Putamen (tissue), 1 donor: ENCODE data around the gene ULK3.

Experiments
- DNase-seq: peaks from one replicate; pipeline ENCODE4 v3.0.0-alpha.2; 2016; ENCODE audit warnings: low spot score

ULK3 gene

DNA sequence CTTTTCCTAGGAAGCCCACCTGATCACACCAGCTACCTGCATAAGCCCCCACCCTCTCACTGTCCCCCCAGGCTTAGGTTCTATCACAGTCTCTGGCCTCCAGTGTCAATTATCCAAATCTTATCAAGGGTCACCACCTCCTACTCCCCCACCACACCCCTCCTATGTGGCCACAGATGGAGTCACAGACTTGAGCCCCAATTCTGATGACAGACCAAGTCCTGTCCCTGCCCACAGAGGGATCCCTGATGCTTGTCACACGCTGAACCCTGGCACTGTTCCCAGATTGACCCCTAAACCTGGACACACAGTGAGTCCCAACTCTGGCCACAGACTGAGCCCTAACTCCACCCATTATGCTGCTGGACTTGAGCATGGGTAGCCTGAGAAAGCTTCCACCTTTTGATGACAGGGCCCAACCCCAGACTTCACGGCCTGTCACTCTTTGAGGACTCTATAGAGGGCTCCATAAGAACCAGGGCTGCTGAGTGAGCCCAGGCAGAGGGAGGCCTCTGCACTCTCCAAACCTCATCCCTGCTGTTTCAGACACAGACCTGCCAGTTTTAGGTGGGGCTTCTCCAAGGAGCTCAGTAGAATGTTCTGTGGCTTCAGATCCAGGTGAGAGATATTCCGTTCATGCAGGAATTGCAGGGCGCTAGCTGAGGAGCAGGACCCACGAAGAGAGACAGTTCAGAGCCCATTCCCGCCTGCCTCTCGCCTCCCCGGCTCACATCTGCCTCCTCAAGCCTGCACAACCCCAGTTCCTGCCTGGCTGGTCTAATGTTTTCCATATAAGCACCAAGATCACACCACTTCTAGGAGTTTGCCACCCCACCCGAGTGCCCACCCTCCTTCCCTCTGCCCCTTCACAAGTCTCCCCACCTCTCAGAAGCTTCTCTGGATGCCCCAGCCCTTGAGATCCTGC is 1.8 kb downstream of the ULK3 start:
- DNase-seq, result no peak

DNA sequence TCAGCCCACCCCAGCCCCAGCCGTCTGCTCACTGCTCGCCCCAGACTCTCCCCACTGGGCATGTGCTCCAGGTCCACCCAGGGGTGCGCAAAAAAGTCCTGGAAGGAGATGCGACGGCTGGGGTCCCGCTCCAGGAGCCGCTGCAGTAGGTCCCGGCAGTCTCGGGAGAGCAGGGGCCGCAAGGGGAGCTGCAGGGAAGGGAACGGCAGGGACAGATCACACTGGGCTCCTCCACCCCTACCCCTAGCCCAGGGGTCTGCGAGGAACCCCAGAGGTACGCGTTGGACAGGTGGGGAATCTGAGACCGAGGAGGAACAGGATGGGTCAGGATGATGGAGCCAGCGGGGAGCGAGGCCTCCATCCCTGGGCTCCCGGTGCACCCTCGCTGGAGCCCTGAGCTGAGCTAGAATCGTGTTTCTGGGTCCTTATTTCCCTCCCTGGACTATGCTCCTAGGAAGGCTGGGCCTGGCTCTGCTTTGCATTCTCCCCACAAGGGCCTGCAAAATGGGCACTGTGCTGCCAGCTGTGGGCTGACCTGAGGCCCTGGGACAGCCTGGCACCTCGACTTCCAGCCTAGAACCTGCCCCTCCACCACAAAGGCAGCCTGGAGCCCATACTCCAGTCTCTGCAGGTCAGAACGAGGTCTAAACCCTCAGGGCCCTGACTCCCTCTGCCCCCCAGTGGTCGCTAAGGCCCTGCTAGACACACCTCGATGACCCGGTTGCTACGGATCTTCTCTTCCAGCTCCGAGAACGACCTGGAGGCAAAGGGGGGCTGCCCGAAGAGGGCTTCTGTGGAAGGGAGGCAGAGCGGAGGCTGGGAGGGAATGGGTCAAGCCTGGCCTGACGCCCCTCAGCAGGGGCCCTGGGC is 3.2 kb downstream of the ULK3 start:
- no peak for DNase-seq

DNA sequence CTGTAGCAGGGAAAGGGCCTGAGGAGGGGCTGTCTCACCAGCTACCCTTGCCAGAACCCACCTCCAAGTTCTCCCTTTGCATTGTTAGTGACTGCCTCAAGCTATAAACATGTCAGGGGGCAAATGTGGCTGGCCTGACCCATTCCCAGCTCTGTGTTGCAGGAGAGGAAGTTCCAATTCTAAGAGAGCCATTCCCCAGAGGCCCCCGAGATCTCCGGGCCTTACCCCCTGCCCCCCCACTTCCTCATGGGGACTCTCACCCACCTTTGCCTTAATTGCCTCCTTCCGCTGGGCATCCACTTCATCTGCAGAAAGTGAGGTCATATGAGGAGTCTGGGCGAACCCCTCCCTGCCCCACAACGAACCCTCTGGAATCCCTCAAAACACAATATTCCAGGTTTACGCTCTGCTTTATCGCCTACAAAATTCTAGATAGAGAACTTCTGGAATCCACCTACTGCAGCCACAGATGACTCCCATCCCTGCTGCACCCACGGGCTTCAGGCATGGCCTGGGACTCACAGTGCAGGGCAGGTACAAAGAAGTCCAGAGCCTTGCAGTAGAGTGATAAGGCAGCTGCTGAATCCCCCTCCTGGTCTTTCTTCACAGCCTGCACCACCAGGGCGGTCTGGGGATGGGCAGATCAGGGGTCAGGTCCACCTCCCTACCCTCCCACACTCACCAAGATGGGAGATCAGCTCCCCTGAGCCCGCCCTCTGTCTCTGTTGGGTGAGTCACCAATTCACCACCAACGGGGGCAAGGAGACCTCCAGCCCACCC is 4.0 kb downstream of the ULK3 start:
- no peak for DNase-seq

- DNase-seq, result no peak
These were observed 4.8 kb downstream of the ULK3 start for GRCh38 chr15:74838137-74838516.

DNA sequence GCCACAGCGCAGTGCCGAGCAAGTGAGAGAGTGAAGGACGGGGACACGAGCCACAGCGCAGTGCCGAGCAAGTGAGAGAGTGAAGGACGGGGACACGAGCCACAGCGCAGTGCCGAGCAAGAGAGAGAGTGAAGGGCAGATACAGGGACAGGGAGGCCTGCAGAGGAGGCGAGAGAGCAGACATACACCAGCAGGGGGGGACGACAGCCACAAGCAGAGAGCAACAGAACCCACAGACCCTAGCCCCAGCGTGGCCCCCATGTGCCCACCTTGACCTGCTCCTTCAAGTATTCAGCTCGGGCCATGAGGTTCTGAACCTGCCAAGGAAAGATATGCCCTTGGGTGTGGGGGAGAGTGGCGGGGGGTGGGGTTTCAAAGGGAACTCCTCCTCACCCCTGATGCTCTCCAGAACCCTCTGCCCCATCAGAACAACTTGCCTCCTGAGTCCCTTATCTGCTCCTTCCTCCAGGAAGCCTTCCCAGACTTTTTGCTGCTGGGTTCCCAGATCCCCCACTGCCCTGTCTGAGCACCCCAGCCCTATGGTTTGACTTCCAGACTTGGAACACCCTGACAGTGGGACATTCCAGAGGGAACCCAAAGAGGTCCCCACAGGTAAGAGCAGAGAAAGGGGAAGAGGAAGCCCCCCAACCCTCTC is 5.3 kb downstream of the ULK3 start:
- no peak for DNase-seq

GRCh38 chr15:74836846-74837245 is 6.1 kb downstream of the ULK3 start:
- DNase-seq, result no peak

- peak; percentile 38 for DNase-seq
These were observed 7.6 kb downstream of the ULK3 start for GRCh38 chr15:74835312-74835823.

DNA sequence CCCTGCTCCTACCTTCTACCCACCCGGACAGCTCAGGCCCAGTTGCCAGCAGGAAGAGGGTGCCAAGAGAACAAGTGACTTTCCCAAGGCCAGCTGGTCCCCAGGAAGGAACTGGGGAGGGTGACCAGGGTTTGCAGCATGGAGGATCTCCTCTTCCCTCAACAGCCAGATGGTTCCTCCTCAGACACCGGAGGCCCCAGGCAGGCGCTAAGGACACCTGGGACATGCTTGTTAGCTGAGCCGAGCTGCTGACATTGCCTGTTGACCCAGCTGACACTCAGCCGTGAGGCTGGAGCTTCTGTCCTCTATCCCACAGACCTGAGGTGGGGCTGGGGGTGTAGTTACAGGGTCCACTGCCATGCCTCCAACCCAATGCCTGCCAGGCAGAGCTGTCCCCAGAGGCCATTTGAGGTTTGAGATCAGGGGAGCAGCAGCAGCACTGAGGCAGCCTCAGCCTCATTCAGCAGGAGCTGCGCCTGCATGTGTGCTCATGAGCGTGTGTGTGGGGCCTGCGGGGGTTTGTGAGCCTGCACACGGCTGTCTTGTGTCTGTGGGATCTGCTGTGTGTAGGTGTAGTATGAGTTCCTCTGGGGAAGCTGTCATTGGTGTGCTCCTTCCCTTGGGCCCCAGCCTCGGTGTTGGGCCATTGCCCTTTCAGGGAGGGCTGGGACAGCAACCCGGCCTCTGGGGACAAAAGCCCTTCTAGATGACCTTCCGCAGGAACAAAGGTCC is 9.4 kb downstream of the ULK3 start:
- DNase-seq, result peak; percentile 76

DNA sequence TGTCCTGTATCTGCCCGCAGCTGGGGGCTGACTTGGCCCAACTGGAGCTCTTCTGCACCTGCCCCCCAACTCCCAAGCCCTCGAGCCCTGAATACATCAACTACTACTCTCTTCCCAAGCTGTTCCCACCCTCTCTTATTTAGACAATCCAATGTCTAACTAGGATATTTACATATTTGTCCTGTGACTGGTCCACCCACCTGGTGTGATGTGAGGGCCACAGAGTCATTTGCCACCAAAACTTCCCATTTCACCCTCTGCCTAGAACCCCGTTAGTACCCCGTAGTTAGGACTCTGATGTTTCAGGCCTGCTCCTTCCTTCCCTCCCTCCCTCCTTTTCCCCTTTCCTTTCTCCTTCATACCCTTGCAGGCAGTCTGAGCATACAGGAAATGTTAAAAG is 10.1 kb downstream of the ULK3 start:
- no peak for DNase-seq

GRCh38 chr15:74831813-74832495 is 11.0 kb downstream of the ULK3 start:
- DNase-seq, result no peak

GRCh38 chr15:74830868-74831267 is 12.1 kb downstream of the ULK3 start:
- DNase-seq, result peak; percentile 68

GRCh38 chr15:74829991-74830390 is 13.0 kb downstream of the ULK3 start:
- DNase-seq, result no peak

DNA sequence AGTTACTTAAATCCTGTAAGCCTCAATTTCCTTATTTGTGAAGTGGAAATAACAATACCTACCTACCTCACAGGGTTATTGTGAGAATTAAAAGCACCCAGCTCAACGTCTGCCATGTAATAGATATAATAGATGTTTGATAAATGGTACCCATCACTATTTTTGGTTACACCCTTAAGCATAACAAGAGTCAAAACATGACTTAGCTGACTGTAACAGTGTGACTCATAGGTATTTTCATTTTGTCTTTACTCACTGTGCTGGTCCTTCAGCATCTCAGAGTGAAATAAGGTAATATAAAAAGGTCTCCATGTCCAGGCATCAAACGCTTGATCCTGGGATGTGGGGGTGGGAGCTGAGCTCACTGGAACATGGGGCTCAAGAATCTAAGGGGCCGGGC is 13.5 kb downstream of the ULK3 start:
- DNase-seq, result no peak

DNA sequence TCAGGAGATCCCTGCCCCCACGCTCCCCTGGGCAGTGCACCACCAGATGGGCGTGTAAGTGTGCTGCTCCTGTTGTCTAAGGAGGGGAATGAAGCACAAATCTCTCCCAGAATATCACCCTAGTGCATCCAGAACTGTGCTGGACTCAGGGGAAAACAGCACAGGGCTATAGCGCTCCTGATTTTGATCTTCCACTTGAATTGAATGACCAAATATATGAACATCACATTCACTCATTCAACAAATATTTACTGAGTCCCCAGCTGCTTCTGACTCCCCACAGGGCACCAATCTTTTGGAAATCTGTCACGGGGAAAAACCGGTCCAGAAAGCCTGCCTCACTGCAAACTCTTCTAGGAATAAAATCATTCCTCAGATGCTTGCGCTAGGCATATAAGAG is 14.1 kb downstream of the ULK3 start:
- no peak for DNase-seq

DNA sequence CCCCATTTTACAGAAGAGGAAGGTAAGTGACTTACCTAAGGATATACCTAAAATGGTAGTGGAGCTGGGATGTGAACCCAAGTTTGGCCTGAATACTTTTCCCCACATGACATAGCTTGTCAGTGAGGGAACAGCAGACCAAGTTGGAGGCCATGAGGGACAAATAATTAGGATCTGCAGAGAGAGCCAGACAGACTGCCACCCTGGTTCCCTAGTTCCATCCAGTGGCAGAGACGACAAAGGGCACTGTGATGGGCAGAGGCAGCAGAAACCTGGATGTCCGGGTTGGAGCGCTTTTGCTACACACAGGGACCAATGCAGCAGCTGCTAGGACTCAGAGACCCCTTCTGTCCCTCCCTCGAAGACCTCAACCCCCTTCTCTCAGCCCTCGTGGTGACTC is 15.3 kb downstream of the ULK3 start:
- DNase-seq, result no peak

GRCh38 chr15:74826921-74827320 is 16.0 kb downstream of the ULK3 start:
- no peak for DNase-seq

GRCh38 chr15:74826364-74826819 is 16.6 kb downstream of the ULK3 start, which contains the start of gene CPLX3:
CPLX3 (plus strand) TSS chr15:74826627; CDS start chr15:74826704, 77 bp downstream.
- DNase-seq, result no peak

- no peak for DNase-seq
These were observed 17.1 kb downstream of the ULK3 start for GRCh38 chr15:74825866-74826265.

GRCh38 chr15:74824976-74825375 is 18.0 kb downstream of the ULK3 start:
- peak; percentile 65 for DNase-seq

DNA sequence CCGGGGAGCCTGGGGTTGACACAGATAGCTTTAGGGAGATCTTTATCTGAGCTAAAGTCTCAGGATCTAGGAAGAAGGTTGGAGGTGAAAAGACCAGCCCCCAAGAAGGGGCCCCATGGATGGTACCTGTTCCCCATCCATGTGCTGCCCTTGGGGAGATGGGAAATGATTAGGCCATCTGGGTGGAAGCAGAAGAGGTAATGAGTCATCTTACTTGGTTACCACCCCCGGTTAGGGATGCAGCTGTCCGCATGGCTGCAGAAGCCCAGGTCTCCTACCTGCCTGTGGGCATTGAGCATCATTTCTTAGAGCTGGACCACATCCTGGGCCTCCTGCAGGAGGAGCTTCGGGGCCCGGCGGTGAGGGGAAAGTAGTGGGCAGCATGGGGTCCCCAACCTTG is 19.6 kb downstream of the ULK3 start:
- DNase-seq, result no peak
